ENCODE data around the gene PRKAG2.

DNA sequence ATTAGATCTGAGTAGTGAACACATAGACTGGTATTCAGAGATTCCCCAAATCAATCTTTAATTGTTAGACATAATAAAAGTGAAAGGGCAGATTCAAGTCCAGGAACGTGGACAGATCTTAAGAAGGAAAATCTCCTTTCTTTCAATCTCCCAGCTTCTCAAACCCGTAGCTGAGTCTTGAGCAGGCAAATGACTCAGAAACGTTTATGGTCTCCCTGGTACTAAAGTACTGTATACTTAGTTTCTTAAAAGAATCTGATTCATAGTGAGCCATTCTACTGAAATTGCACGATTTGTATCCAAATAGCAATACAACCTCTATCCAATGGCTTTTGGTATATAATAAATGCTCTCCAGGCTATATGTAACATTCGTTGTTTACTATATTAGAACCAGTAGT is 216.8 kb downstream of the PRKAG2 start:
- TF ChIP-seq, protein P1, sequence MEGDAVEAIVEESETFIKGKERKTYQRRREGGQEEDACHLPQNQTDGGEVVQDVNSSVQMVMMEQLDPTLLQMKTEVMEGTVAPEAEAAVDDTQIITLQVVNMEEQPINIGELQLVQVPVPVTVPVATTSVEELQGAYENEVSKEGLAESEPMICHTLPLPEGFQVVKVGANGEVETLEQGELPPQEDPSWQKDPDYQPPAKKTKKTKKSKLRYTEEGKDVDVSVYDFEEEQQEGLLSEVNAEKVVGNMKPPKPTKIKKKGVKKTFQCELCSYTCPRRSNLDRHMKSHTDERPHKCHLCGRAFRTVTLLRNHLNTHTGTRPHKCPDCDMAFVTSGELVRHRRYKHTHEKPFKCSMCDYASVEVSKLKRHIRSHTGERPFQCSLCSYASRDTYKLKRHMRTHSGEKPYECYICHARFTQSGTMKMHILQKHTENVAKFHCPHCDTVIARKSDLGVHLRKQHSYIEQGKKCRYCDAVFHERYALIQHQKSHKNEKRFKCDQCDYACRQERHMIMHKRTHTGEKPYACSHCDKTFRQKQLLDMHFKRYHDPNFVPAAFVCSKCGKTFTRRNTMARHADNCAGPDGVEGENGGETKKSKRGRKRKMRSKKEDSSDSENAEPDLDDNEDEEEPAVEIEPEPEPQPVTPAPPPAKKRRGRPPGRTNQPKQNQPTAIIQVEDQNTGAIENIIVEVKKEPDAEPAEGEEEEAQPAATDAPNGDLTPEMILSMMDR (IDR thresholded peaks at IDR 0.05; ENCODE audit: low read depth, low read length): no peak
- no peak for TF ChIP-seq EZH2phosphoT487 (IDR thresholded peaks at IDR 0.05; ENCODE audit: low read depth)
